ENCODE measurements around the gene SCGB1A1.

SCGB1A1 gene

GRCh38 chr11:62419314-62419929 is 589 bp downstream of the SCGB1A1 start:
- H3K4me3 ChIP-seq (ENCODE audit: low read depth, low read length) = no peak overlapping the region
- no peak for DNase-seq (ENCODE audit: low read depth)
- TF ChIP-seq, protein P1, sequence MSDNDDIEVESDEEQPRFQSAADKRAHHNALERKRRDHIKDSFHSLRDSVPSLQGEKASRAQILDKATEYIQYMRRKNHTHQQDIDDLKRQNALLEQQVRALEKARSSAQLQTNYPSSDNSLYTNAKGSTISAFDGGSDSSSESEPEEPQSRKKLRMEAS (IDR thresholded peaks at IDR 0.05; ENCODE audit: low read depth, low read length) = no peak
- TF ChIP-seq MYC (IDR thresholded peaks at IDR 0.05; ENCODE audit: low read depth, low read length) = no peak

DNA sequence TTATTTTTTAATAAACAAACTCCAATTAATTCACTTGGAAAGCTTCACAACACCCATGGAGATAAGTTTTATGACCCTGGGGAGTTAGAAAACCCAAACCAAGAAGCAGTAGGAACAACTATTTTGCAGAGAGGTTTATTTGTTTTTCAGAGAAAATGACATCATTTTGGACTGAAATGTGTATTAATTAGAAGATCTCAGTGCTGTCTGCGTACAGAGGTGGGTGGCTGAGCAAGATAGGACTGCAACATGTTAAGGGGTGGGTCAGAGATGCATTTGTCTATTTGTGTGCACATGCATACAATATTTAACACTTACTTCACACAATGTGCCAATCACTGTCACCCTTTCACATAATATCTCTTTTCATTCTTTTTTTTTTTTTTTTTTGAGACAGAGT is 1.1 kb downstream of the SCGB1A1 start:
- no peak for DNase-seq (ENCODE audit: low read depth)
- no peak overlapping the region for H3K4me3 ChIP-seq (ENCODE audit: low read depth, low read length)
- TF ChIP-seq POLR2A (IDR thresholded peaks at IDR 0.05; ENCODE audit: extremely low read depth, insufficient read length) (no peak), MYC (IDR thresholded peaks at IDR 0.05; ENCODE audit: low read depth, low read length) (no peak)
- TF ChIP-seq, protein P2, sequence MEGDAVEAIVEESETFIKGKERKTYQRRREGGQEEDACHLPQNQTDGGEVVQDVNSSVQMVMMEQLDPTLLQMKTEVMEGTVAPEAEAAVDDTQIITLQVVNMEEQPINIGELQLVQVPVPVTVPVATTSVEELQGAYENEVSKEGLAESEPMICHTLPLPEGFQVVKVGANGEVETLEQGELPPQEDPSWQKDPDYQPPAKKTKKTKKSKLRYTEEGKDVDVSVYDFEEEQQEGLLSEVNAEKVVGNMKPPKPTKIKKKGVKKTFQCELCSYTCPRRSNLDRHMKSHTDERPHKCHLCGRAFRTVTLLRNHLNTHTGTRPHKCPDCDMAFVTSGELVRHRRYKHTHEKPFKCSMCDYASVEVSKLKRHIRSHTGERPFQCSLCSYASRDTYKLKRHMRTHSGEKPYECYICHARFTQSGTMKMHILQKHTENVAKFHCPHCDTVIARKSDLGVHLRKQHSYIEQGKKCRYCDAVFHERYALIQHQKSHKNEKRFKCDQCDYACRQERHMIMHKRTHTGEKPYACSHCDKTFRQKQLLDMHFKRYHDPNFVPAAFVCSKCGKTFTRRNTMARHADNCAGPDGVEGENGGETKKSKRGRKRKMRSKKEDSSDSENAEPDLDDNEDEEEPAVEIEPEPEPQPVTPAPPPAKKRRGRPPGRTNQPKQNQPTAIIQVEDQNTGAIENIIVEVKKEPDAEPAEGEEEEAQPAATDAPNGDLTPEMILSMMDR (IDR thresholded peaks at IDR 0.05; ENCODE audit: low read depth, low read length) = no peak
- TF ChIP-seq, protein P1 (IDR thresholded peaks at IDR 0.05; ENCODE audit: low read depth, low read length) = no peak

GRCh38 chr11:62420882-62421281 is 2.0 kb downstream of the SCGB1A1 start:
- TF ChIP-seq, protein P1 (IDR thresholded peaks at IDR 0.05; ENCODE audit: low read depth, low read length) = no peak
- TF ChIP-seq MYC (IDR thresholded peaks at IDR 0.05; ENCODE audit: low read depth, low read length) = no peak
- TF ChIP-seq POLR2A (IDR thresholded peaks at IDR 0.05; ENCODE audit: extremely low read depth, insufficient read length) = no peak
- TF ChIP-seq, protein P2 (IDR thresholded peaks at IDR 0.05; ENCODE audit: low read depth, low read length) = no peak
- DNase-seq (ENCODE audit: low read depth) = no peak
- H3K4me3 ChIP-seq (ENCODE audit: low read depth, low read length) = no peak overlapping the region

GRCh38 chr11:62421996-62422395 is 3.2 kb downstream of the SCGB1A1 start:
- H3K4me3 ChIP-seq (ENCODE audit: low read depth, low read length) = no peak overlapping the region
- DNase-seq (ENCODE audit: low read depth) = no peak
- TF ChIP-seq, protein P2 (IDR thresholded peaks at IDR 0.05; ENCODE audit: low read depth, low read length) = no peak
- TF ChIP-seq POLR2A (IDR thresholded peaks at IDR 0.05; ENCODE audit: extremely low read depth, insufficient read length) = no peak
- no peak for TF ChIP-seq MYC (IDR thresholded peaks at IDR 0.05; ENCODE audit: low read depth, low read length)
- TF ChIP-seq, protein P1 (IDR thresholded peaks at IDR 0.05; ENCODE audit: low read depth, low read length) = no peak

- no peak for DNase-seq (ENCODE audit: low read depth)
- TF ChIP-seq, protein P1 (IDR thresholded peaks at IDR 0.05; ENCODE audit: low read depth, low read length) = no peak
- TF ChIP-seq MYC (IDR thresholded peaks at IDR 0.05; ENCODE audit: low read depth, low read length) (no peak), POLR2A (IDR thresholded peaks at IDR 0.05; ENCODE audit: extremely low read depth, insufficient read length) (no peak)
- TF ChIP-seq, protein P2 (IDR thresholded peaks at IDR 0.05; ENCODE audit: low read depth, low read length) = no peak
- no peak overlapping the region for H3K4me3 ChIP-seq (ENCODE audit: low read depth, low read length)
Observed at GRCh38 chr11:62423012-62423411, 4.2 kb downstream of the SCGB1A1 start.

DNA sequence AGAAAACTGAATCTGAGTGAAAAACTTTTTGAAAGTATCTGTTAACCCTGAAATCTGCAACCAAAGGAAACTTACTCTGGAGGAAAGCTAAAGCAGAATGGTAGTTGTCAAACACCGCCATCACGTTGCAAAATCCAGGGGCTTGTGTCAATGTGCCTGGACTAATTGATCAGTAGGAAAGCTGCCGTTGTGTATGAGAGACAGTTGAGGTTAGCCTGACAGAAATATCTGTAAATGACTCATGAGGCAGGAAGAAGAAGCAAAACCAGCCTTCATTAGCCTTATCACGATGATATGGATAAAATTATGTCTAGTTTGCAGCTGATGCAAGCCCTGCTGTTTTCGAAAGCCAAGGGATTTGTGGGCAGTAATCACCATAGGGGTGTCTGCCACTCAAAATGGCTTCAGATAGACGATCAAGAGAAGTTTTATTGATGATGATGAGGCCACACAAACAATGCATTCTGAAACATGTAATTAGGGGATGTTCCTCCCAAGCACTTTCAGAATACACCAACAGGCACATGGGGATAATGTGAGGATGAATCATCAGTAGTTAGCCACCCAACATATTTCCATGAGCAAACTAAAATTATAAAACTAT is 8.9 kb downstream of the SCGB1A1 start:
- H3K4me3 ChIP-seq (ENCODE audit: low read depth, low read length) = no peak overlapping the region
- TF ChIP-seq, protein P2 (IDR thresholded peaks at IDR 0.05; ENCODE audit: low read depth, low read length) = no peak
- no peak for TF ChIP-seq POLR2A (IDR thresholded peaks at IDR 0.05; ENCODE audit: extremely low read depth, insufficient read length)
- peak; percentile 61 for TF ChIP-seq MYC (IDR thresholded peaks at IDR 0.05; ENCODE audit: low read depth, low read length)
- TF ChIP-seq, protein P1 (IDR thresholded peaks at IDR 0.05; ENCODE audit: low read depth, low read length) = peak; percentile 66
- DNase-seq (ENCODE audit: low read depth) = peak; percentile 89
